ENCODE data around the gene TAS1R1. TPM values are rescaled to one million over a fixed set of nuclear protein-coding genes. Genes with fewer than 3 reads are reported as not detected.

Gene TAS1R1
- total RNA-seq = not detected in 2 replicates

GRCh38 chr1:6554907-6555778 is at the start of gene TAS1R1:
Gene TAS1R1, plus strand, starts transcription at chr1:6555307. Its CDS starts 67 bp downstream, at chr1:6555374.

GRCh38 chr1:6554031-6554906 is 838 bp upstream of the TAS1R1 start, which contains the start of gene NOL9:
Gene NOL9, minus strand, starts transcription at chr1:6554513. Its CDS starts 11 bp downstream, at chr1:6554502.

GRCh38 chr1:6579374-6580118 is 24.4 kb downstream of the TAS1R1 start, which contains the start of gene ZBTB48:
Gene ZBTB48, plus strand, starts transcription at chr1:6579994. Its CDS starts 616 bp downstream, at chr1:6580610.

GRCh38 chr1:6602669-6603237 is 47.6 kb downstream of the TAS1R1 start, which contains the start of gene KLHL21:
Gene KLHL21, minus strand, starts transcription at chr1:6602869. Its CDS starts 52 bp downstream, at chr1:6602817.

GRCh38 chr1:6613361-6614018 is 58.4 kb downstream of the TAS1R1 start, which contains the start of gene PHF13:
Gene PHF13, plus strand, starts transcription at chr1:6613731. Its CDS starts 336 bp downstream, at chr1:6614067.

GRCh38 chr1:6624710-6625583 is 69.8 kb downstream of the TAS1R1 start, which contains the start of gene THAP3:
Gene THAP3, plus strand, starts transcription at chr1:6624868. Its CDS starts 351 bp downstream, at chr1:6625219.

Other genes with a start within 250 kb of the TAS1R1 start
- gene ACOT7, start 161.5 kb upstream of the TAS1R1 start, total RNA-seq = 7.2 and 8.6 TPM in 2 replicates
- gene HES2, start 135.4 kb upstream of the TAS1R1 start, total RNA-seq = 0.19 TPM in 1 of 2 replicates, not detected in the other
- 0.12 TPM in 1 of 2 replicates, not detected in the other for gene ESPN, start 130.5 kb upstream of the TAS1R1 start, total RNA-seq
- gene TNFRSF25, start 89.1 kb upstream of the TAS1R1 start, total RNA-seq = 2.6 and 3.9 TPM in 2 replicates
- gene PLEKHG5, start 63.6 kb upstream of the TAS1R1 start, total RNA-seq = 3.4 and 4.2 TPM in 2 replicates
- gene NOL9, start 794 bp upstream of the TAS1R1 start, total RNA-seq = 13.6 and 14.3 TPM in 2 replicates
- 8.8 and 9.5 TPM in 2 replicates for gene ZBTB48, start 24.7 kb downstream of the TAS1R1 start, total RNA-seq
- 57.4 TPM in 2 replicates for gene KLHL21, start 47.6 kb downstream of the TAS1R1 start, total RNA-seq
- gene PHF13, start 58.4 kb downstream of the TAS1R1 start, total RNA-seq = 13.7 and 15.2 TPM in 2 replicates
- gene THAP3, start 69.6 kb downstream of the TAS1R1 start, total RNA-seq = 19.3 and 24.9 TPM in 2 replicates
- gene DNAJC11, start 146.5 kb downstream of the TAS1R1 start, total RNA-seq = 25.8 and 33.3 TPM in 2 replicates
- gene CAMTA1, start 230.1 kb downstream of the TAS1R1 start, total RNA-seq = 75.8 and 91.8 TPM in 2 replicates